Measurements from ENCODE around the gene DCST1.
A peak's percentile ranks its signal among the peaks of the same experiment; 100 is the strongest.

DCST1 gene

GRCh38 chr1:155014709-155015508, 18.7 kb upstream of the DCST1 start:
- no peak overlapping the region for H3K4me3 ChIP-seq (ENCODE audit: low read depth, low read length)
- TF ChIP-seq CTCF (IDR thresholded peaks at IDR 0.05; ENCODE audit: borderline replicate concordance, insufficient read depth, low read depth, low read length), result no peak

DNA sequence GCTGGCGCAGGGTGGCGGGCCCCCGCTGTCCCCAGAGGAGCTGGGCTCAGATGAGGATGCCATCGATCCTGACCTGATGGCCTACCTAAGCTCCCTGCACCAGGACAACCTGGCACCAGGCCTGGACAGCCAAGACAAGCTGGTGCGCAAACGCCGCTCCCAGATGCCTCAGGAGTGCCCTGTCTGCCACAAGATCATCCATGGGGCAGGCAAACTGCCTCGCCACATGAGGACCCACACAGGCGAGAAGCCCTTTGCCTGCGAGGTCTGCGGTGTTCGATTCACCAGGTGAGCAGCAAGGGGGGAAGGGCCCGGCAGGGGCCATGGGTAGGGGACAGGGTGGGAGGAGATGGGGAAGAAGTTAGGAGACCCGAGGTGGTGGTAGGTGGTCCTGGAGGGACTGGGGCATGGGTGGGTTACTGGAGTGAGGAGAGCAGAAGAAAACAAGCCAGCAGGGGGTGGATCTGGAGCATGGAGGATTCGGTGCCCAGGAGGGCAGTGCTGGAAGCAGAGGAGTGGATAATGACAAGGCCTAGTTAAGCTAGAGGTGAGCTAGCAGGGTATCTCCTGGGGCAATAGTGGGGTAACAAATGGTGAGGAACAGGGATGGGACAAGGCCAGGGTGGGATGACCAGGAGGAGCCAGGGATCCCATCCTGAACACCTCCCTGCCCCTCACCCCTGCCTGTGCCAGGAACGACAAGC, 17.9 kb upstream of the DCST1 start:
- no peak overlapping the region for H3K4me3 ChIP-seq (ENCODE audit: low read depth, low read length)
- TF ChIP-seq CTCF (IDR thresholded peaks at IDR 0.05; ENCODE audit: borderline replicate concordance, insufficient read depth, low read depth, low read length), result no peak

- no peak overlapping the region for H3K4me3 ChIP-seq (ENCODE audit: low read depth, low read length)
- TF ChIP-seq CTCF (IDR thresholded peaks at IDR 0.05; ENCODE audit: borderline replicate concordance, insufficient read depth, low read depth, low read length), result no peak
Observed at GRCh38 chr1:155016231-155016831, 17.3 kb upstream of the DCST1 start.

GRCh38 chr1:155017041-155017945, 16.3 kb upstream of the DCST1 start:
- peak; percentile 100 for TF ChIP-seq CTCF (IDR thresholded peaks at IDR 0.05; ENCODE audit: borderline replicate concordance, insufficient read depth, low read depth, low read length)

DNA sequence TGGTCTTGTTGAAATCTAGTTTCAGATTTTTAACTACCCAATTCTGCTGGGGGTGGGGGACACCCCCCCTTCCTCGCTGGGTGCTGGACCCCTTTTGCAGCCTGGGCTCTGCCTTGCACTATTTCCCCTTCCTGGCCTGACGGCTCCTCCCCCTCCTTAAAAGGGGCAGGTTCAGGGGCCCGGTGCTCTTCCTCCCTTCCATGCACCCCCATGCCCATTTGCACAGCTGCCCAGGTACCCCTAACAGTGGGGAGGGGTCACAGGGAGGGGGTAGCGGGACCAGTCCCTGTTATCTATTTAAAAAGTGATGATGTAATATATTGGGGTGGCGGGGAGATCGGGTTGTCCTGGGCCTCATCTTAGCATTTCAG, 15.7 kb upstream of the DCST1 start:
- TF ChIP-seq CTCF (IDR thresholded peaks at IDR 0.05; ENCODE audit: borderline replicate concordance, insufficient read depth, low read depth, low read length), result no peak
- H3K4me3 ChIP-seq (ENCODE audit: low read depth, low read length), result peak overlapping the region; percentile 1

More at GRCh38 chr1:155017041-155017945, 16.3 kb upstream of the DCST1 start:
- peak overlapping the region; percentile 36 for H3K4me3 ChIP-seq (ENCODE audit: low read depth, low read length)

DNA sequence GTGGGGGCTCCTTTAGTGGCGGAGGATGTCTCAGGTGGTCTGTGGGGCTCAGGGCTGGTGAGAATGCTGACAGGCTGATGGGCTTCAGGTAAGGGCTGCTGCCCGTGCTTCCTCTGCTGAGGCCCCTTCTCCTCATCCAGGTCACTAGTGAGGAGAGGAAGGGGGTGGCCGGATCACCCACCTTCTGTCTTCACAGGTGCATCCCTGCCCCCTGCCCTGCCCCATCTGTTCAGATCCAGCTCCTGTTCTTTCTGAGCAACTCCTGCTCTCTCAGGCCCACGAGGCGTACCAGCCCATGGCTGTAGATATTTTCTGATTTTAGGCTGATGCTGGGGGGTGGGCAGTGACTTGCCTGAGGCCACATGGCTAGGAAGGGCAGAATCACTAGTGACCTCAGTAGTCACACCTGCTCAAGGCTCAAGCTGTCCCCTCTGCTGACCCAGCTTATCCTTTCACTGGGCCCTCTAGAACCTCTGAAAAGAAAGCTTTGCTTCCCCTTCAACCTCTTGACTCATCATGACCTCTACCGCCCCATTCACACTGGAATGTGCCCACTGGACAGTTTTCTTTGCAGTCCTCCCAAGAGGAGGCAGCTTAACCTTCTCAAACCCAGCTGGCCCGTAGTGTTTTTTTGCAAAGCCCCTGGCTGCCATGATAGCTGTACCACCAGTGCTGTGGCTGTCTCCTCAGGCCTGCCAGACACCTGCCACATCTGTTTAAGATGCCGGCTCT, 14.8 kb upstream of the DCST1 start:
- no peak for TF ChIP-seq CTCF (IDR thresholded peaks at IDR 0.05; ENCODE audit: borderline replicate concordance, insufficient read depth, low read depth, low read length)
- H3K4me3 ChIP-seq (ENCODE audit: low read depth, low read length), result no peak overlapping the region
